Natural killer cell (primary cell): ENCODE results near the gene JARID2. TPM values are rescaled to one million over a fixed set of nuclear protein-coding genes. Genes with fewer than 3 reads are reported as not detected.
A peak's percentile ranks its signal among the peaks of the same experiment; 100 is the strongest.

Experiments used
- ATAC-seq, 3 donors: fragments of 150-1000 bp in 2 of 3; fragments of 200-7000 bp in 1 of 3; cut with Tn5 transposase; 1 replicate in 1 of 3; 2 replicates in 2 of 3; pipeline ENCODE4 v1.10.0; 2021; ENCODE audit warnings: mild to moderate bottlenecking in 2 of 3, moderate library complexity in 2 of 3
- DNase-seq, 2 donors: peaks; one replicate each; pipeline versions ENCODE4 v3.0.0 to v3.0.0-alpha.2; 2013 to 2021; ENCODE audit warnings: mixed read lengths in 1 of 2
- H3K27ac ChIP-seq: one replicate; pipeline ENCODE4 v1.5.1; 2013; ENCODE audit warnings: mild to moderate bottlenecking, low read length
- H3K27me3 ChIP-seq: one replicate; pipeline ENCODE4 v1.6.1; 2013; ENCODE audit warnings: low read length; ENCODE audit not compliant: control insufficient read depth, insufficient read depth
- H3K36me3 ChIP-seq: one replicate; pipeline ENCODE4 v1.6.1; 2013; ENCODE audit warnings: low read length; ENCODE audit not compliant: control insufficient read depth, insufficient read depth
- H3K4me1 ChIP-seq: one replicate; pipeline ENCODE4 v1.6.1; 2013; ENCODE audit warnings: low read length; ENCODE audit not compliant: control insufficient read depth, insufficient read depth
- H3K4me3 ChIP-seq: one replicate; pipeline ENCODE4 v1.5.1; 2013; ENCODE audit warnings: low read length
- H3K9me3 ChIP-seq: one replicate; pipeline ENCODE4 v1.6.1; 2013; ENCODE audit warnings: low read length; ENCODE audit not compliant: control insufficient read depth, insufficient read depth
- H3K27ac Mint-ChIP-seq, 2 donors: one replicate each; pipeline ENCODE4 v1.8.0; 2022; ENCODE audit warnings: mild to moderate bottlenecking in 2 of 2, mixed read lengths in 2 of 2, moderate library complexity in 1 of 2
- H3K27me3 Mint-ChIP-seq, 2 donors: one replicate each; pipeline ENCODE4 v1.8.0; 2022; ENCODE audit warnings: low read depth in 2 of 2, mixed read lengths in 2 of 2
- H3K36me3 Mint-ChIP-seq: one replicate; pipeline ENCODE4 v1.8.0; 2022; ENCODE audit warnings: mixed read lengths
- H3K4me1 Mint-ChIP-seq, 2 donors: one replicate each; pipeline ENCODE4 v1.8.0; 2022; ENCODE audit warnings: mixed read lengths in 2 of 2
- H3K4me3 Mint-ChIP-seq: one replicate; pipeline ENCODE4 v1.8.0; 2022; ENCODE audit warnings: mild to moderate bottlenecking, moderate library complexity, mixed read lengths
- H3K9me3 Mint-ChIP-seq, 2 donors: one replicate each; pipeline ENCODE4 v1.8.0; 2022; ENCODE audit warnings: mixed read lengths in 2 of 2
- WGBS: methylation state at CpG from one replicate; pipeline ENCODE4 v1.1.7; 2013; ENCODE audit warnings: missing lambda C conversion rate; ENCODE audit not compliant: insufficient coverage; 5-methylcytosine and 5-hydroxymethylcytosine counted together
- intact Hi-C: fragments of 100-400 bp; cut with micrococcal nuclease; formaldehyde crosslinking; loops from one replicate; pipeline ENCODE4 v1.14.2; 2022
- total RNA-seq, 4 donors: library from RNA; stranded (reverse); fragments of 120-200 nt in 1 of 4; gene quantifications; one replicate each; pipeline versions ENCODE4 v1.2.3 to v1.2.4, GENCODE V29; 2013 to 2022
- TF ChIP-seq, protein P1 (sequence below): fragments of 200-600 bp; IDR thresholded peaks from one replicate; pipeline ENCODE4 v1.8.0; 2022; ENCODE audit warnings: antibody characterized with exemption

Gene JARID2
- total RNA-seq, 3 donors from 2014 or later (not counting 1 experiment from before 2014, with no cell fraction given): 49.9 to 60.9 (median 60.5) TPM

DNA sequence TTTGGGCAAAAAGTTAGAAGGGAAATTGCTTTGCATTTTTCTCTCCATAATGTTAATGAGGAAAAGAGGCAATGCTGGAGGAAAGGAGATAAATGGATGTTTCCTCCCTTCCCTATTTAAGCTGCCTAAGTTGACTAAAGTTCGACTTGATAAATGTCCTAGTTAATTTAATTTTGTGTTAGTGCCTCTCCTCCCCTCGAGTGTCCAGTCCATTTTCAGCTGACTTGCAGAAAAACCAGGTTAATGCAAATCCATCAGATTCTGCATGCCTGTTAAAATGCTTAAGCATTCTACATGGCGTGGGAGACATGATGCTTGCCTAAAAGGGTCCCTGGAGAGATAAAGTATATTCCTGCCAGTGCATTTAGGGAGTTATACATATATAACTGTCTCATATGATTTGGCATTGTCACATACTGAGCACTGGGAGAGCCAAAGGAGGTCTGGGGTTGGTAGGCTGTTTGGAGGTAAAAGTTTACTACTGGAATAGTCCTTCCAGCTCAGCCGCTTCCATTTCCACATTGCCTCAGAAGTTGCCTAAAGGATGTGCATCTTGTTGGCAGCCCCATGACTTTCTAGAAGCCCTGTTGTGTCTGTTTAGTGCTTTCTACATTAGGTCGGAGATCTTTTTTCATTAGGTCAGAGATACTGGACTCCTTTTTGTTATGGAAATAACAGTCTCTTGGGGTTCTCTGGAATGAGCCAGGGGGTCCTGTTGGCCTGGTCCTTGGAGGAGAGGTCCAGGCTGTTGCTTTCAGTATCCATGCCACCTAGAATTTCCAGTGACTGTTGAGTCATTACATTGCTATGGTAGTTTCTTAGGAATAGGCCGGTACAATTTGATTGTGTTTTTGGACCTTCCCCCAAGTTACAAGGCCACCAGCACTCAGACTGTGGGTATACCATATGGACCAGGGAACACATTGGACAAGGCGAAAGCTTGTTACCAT, 30.4 kb downstream of the JARID2 start:
- Histone ChIP-seq H3K4me3 (no peak overlapping the region), H3K27me3 (no peaks in the 10 kb centered on the region), H3K9me3 (no peaks in the 10 kb centered on the region), H3K36me3 (no peaks in the 10 kb centered on the region), H3K27ac (no peak overlapping the region), H3K4me1 (peaks cover 17% of the 10 kb centered on the region)
- 81% methylated on average over 7 of the region's 7 CpGs for WGBS
- TF ChIP-seq, protein P1, sequence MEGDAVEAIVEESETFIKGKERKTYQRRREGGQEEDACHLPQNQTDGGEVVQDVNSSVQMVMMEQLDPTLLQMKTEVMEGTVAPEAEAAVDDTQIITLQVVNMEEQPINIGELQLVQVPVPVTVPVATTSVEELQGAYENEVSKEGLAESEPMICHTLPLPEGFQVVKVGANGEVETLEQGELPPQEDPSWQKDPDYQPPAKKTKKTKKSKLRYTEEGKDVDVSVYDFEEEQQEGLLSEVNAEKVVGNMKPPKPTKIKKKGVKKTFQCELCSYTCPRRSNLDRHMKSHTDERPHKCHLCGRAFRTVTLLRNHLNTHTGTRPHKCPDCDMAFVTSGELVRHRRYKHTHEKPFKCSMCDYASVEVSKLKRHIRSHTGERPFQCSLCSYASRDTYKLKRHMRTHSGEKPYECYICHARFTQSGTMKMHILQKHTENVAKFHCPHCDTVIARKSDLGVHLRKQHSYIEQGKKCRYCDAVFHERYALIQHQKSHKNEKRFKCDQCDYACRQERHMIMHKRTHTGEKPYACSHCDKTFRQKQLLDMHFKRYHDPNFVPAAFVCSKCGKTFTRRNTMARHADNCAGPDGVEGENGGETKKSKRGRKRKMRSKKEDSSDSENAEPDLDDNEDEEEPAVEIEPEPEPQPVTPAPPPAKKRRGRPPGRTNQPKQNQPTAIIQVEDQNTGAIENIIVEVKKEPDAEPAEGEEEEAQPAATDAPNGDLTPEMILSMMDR: no peak
- no peak for ATAC-seq
- no peak for DNase-seq
- H3K4me3 Mint-ChIP-seq: no peak overlapping the region
- H3K27ac Mint-ChIP-seq: no peak overlapping the region
- no peaks in the 10 kb centered on the region for H3K36me3 Mint-ChIP-seq
- peaks cover 80 to 89% of the 10 kb centered on the region in 2 donors for H3K4me1 Mint-ChIP-seq
- no peaks in the 10 kb centered on the region for H3K27me3 Mint-ChIP-seq
- intact Hi-C loops: no loop called here
- no peaks in the 10 kb centered on the region for H3K9me3 Mint-ChIP-seq

DNA sequence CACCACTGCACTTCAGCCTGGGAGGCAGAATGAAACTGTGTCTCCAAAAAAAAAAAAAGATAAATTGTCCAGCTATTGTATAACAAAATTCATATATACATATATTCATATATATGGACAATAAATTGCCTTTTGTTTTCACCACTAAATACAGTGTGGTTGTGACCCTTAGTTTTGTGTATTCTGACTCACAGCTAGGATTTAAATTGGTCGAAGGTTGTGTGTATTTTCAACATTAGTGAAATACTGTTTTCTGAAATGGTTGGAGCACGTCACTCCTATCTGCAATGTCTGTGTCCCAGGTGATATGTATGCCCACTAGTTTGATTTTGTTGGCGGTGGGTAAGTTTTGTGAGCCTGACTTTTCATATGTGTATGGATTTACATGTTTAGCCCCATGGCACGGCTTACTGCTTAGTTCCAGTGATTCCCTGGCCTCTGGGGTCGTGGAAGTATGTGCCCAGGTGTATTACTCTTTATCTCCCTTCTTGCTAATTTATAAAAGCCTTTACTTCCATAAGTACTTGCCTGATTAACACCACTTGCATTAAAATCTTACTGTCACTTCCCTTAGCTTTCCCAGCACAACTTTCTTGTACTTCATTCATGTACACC, 33.3 kb downstream of the JARID2 start:
- H3K36me3 Mint-ChIP-seq: no peaks in the 10 kb centered on the region
- ATAC-seq (no peak), DNase-seq (no peak)
- Histone ChIP-seq H3K4me3 (no peak overlapping the region), H3K9me3 (no peaks in the 10 kb centered on the region), H3K27me3 (no peaks in the 10 kb centered on the region), H3K4me1 (peaks cover 23% of the 10 kb centered on the region), H3K27ac (no peak overlapping the region), H3K36me3 (no peaks in the 10 kb centered on the region)
- no peak overlapping the region for H3K4me3 Mint-ChIP-seq
- no peaks in the 10 kb centered on the region for H3K9me3 Mint-ChIP-seq
- 89% methylated on average over 5 of the region's 5 CpGs for WGBS
- peaks cover 76 to 91% of the 10 kb centered on the region in 2 donors for H3K4me1 Mint-ChIP-seq
- H3K27me3 Mint-ChIP-seq: no peaks in the 10 kb centered on the region
- TF ChIP-seq, protein P1: no peak
- peak overlapping the region; percentile 45 to 56 for H3K27ac Mint-ChIP-seq
- intact Hi-C loops: no loop called here

DNA sequence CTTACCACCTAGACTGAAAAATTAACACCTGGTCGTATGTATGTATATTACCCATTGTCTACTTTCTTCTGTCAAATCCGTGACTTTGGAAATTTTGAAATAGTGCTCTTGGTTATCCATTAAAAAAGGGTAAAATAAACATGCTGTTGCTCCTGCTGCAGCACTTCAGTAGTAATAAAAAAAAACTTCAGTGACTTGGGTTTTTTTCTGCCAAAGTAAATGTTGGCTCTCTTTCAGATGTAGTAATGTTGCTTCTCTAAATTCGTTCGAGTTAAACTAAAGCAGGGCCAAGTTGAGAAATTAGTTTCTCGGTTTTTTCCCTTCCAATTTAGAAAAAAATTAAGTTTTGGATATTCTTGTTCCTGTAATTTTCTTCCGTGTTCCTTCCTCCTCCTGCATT, 34.2 kb downstream of the JARID2 start:
- intact Hi-C loops: no loop called here
- peak overlapping the region; percentile 25 for H3K4me3 Mint-ChIP-seq
- H3K4me1 Mint-ChIP-seq: peaks cover 68 to 84% of the 10 kb centered on the region in 2 donors

More for the DNA sequence above, 34.2 kb downstream of the JARID2 start:
- Histone ChIP-seq H3K4me3 (no peak overlapping the region), H3K27ac (no peak overlapping the region), H3K27me3 (no peaks in the 10 kb centered on the region), H3K4me1 (peaks cover 19% of the 10 kb centered on the region), H3K9me3 (no peaks in the 10 kb centered on the region), H3K36me3 (no peaks in the 10 kb centered on the region)
- no peaks in the 10 kb centered on the region for H3K36me3 Mint-ChIP-seq
- TF ChIP-seq, protein P1: no peak
- ATAC-seq: no peak
- H3K27me3 Mint-ChIP-seq: no peaks in the 10 kb centered on the region
- 25% methylated on average over 3 of the region's 6 CpGs for WGBS
- H3K27ac Mint-ChIP-seq: peak overlapping the region; percentile 29 to 45
- no peak for DNase-seq
- no peaks in the 10 kb centered on the region for H3K9me3 Mint-ChIP-seq
